Hematopoietic multipotent progenitor cell treated with erythropoietin and hydrocortisone succinate and interleukin-3 and kit ligand, for 17 days (in vitro differentiated cells): ENCODE results near the gene CNPY3.
A peak's percentile ranks its signal among the peaks of the same experiment; 100 is the strongest.
"Not testable (repeated sequence)": the region's sequence is repeated elsewhere in the genome, so short reads cannot be mapped to it uniquely, and the experiment has no call there.

Experiments used
- DNase-seq: peaks from one replicate; pipeline ENCODE4 v3.0.0-alpha.2; 2015; ENCODE audit warnings: low spot score

The CNPY3 gene

DNA sequence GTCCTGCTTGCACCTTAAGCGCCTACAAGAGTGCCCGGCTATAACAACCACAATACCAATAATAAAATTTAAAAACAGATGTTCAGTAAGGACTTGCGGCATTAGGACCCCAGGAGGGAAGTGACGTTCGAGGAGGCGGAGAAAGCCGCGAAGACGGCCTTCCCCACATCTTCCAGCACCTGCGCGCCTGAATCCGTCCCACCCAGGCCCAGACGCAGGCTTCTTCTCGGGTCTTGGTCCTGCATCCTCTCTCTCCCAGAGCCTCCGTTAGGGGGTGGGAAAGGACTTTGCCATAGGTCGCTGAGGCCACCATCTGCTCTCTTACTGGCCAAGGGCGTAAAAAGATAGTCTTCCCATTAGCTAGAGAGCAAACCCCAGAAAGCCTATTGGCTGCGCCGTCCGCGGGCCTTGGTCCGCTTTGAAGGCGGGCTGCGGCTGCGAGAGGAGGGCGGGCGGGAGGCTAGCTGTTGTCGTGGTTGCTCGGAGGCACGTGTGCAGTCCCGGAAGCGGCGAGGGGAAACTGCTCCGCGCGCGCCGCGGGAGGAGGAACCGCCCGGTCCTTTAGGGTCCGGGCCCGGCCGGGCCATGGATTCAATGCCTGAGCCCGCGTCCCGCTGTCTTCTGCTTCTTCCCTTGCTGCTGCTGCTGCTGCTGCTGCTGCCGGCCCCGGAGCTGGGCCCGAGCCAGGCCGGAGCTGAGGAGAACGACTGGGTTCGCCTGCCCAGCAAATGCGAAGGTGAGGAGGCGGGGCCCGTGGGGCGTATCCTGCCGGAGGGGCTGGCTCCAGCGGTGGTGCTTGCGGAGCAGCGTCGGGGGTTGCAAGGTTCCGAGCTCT, at the start of gene CNPY3:
CNPY3 (plus strand) TSS at position 495 of the 835 bp plus-strand sequence; CDS start at position 586, 91 bp downstream.
- DNase-seq, result peak; percentile 81

DNA sequence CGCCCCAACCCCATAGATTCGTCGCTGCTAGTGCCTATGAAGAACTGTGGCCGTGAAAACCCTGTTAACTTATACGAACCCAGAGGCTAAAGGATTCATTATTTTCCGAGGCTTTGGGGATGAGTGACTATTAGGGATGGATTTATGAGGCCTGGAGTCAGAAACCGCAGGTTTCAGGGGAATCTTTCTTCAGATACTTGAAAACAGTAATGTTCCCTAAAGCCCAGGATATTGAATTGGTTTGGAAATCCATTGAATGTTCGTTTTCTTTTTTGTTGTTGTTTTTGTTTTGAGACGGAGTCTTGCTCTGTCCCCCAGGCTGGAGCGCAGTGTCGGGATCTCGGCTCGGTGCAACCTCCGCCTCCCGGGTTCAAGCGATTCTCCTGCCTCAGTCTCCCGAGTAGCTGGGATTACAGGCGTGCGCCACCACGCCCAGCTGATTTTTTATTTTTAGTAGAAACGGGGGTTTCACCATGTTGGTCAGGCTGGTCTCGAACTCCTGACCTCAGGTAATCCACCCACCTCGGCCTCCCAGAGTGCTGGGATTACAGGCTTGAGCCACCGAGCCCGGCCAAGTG, 49.0 kb upstream of the CNPY3 start:
- not testable (repeated sequence) for DNase-seq

- DNase-seq, result not testable (repeated sequence)
Measured at GRCh38 chr6:42880871-42881270, 48.4 kb upstream of the CNPY3 start.

- no peak for DNase-seq
Measured at GRCh38 chr6:42885702-42886101, 43.6 kb upstream of the CNPY3 start.

DNA sequence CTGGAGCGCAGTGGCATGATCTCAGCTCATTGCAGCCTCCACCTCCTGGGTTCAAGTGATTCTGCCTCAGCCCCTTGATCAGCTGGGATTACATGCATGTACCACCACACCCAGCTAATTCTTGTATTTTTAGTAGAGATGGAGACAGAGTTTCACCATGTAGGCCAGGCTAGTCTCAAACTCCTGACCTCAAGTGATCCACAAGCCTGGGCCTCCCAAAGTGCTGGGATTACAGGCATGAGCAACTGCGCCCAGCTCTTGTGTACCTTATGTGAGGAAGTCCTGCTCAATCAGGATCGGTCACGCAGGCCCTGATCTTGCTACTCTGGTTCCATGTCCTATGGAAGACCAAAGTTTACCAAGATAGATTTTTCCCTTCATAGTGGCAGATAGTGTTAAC, 41.1 kb upstream of the CNPY3 start:
- not testable (repeated sequence) for DNase-seq

GRCh38 chr6:42889815-42890214, 39.5 kb upstream of the CNPY3 start:
- no peak for DNase-seq

DNA sequence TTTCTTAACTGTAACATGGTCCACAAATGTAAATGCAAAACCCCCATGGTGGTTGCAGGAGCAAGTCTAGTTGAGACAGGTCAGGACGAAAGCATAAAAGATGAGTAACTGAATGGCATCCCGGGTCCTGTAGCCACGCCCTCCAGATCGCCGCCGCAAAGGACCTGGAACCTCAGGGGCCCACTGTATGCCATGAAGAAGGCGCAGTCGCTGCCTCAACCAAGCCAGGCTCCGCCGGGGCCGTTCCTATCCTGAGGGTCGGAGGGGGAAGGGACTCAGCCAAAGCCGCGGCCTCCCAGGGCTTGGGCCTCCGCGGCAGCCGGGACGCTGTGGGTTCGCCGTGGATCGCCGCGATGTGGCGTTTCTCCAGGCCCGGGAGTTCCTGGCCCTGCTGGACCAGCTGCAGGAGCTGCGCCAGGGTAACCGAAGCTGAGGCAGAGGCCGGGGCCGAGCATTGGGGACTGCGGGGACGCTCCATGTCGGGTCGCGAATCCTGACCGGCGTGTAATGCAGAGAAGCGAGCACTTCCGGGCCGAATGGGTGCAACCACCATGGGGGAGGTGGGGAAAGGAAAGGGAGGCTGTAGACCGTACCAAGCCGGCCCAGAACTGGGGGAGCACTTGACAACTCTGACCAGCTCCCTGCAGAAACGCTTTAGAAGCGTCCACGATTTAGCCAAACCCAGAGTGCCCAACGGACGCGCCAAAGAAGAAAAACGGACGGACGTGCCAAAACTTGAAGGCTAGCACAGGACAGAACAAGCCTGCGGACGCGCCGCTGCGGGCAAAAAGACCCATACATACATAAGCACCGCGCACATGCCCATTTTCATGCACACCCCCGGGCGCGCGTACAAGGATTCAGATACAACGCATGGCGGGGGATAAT, 38.7 kb upstream of the CNPY3 start:
- peak; percentile 84 for DNase-seq

GRCh38 chr6:42891199-42891722, 38.0 kb upstream of the CNPY3 start:
- no peak for DNase-seq

- DNase-seq, result not testable (repeated sequence)
Measured at GRCh38 chr6:42894041-42894828, 35.0 kb upstream of the CNPY3 start.

DNA sequence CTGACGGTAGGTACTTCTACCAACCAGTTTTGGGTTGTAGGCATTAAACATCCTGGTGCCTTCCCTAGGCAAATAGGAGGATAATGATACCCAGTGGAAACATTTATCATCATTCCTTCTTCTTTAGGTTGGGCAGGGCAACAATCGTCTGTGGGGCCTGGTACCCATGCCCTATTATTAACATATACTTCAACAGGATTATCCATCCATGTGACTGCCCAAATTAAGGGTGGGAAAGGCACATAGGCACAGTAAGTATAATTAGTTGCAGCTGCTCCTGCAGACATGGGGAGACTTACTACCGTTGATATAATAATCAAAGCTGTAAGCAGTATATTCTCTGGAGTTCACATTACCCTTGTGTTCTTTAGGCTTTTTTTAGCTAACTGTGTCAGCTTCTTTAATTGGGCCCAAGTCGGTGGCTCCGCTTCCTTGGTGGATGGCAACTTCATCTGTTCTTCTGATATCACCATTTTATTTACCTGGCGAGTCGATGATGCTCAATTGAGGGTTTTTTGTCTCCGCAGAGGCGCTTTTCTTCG, 33.0 kb upstream of the CNPY3 start:
- DNase-seq, result no peak

DNA sequence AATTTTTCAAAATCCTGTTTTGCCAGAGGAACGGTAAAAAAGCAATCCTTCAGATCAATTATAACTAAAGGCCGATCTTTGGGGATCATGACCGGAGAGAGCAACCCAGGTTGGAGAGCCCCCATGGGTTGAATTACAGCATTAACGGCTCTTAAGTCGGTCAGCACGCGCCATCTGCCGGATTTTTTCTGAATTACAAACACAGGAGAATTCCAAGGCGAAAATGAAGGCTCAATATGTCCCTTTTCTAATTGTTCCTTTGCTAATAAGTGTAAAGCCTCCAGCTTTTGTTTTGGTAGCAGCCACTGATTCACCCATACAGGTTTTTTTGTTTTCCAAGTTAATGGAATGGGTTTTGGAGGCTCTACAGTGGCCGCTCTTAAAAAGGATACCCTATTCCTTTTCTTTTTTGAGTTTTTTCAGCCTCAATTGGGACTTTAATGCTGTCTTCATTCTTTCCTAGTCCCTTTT, 30.4 kb upstream of the CNPY3 start:
- DNase-seq, result peak; percentile 84

- DNase-seq, result no peak
Measured at GRCh38 chr6:42899871-42900270, 29.4 kb upstream of the CNPY3 start.

GRCh38 chr6:42901538-42901957, 27.7 kb upstream of the CNPY3 start:
- DNase-seq, result peak; percentile 96

- not testable (repeated sequence) for DNase-seq
Measured at GRCh38 chr6:42902429-42903263, 26.6 kb upstream of the CNPY3 start.

DNA sequence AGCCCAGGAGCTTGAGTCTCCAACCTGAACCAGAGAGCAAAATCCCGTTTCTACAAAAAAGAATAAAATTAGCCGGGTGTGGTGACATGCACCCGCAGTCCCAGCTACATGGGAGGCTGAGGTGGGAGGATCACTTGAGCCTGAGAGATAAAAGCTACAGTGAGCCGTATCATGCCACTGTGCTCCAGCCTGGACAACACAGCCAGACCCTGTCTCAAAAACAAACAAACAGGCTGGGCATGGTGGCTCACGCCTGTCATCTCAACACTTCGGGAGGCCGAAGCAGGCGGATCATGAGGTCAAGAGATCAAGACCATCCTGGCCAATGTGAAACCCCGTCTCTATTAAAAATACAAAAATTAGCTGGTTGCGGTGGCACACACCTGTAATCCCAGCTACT, 24.8 kb upstream of the CNPY3 start:
- DNase-seq, result no peak

DNA sequence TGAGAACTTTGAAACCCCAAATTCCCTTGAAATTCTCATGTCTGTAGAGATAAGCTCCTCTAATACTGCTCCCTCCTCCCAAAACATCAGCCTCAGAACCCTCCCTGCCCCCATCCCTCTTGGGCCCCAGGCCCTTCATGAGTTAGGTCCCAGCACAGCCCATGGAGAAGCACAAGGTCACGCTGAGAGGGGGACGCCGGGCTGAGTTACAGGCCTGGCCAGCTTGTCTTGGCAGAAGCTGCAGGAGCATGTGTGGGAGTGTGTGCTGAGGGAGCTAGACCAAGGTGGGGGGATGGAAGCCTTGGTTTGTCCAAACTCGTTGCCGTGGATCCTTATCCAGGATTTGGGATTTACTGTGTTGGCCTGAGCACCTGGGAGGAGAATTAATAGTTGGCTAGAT, 21.9 kb upstream of the CNPY3 start:
- no peak for DNase-seq

- DNase-seq, result no peak
Measured at GRCh38 chr6:42909835-42910234, 19.4 kb upstream of the CNPY3 start.

GRCh38 chr6:42911171-42912021, 17.9 kb upstream of the CNPY3 start:
- DNase-seq, result no peak

- no peak for DNase-seq
Measured at GRCh38 chr6:42914546-42914945, 14.7 kb upstream of the CNPY3 start.
